AG10803 (cell line): ENCODE results near the gene ARMH3.

ENCODE experiments used
- DNase-seq: peaks from one replicate; pipeline ENCODE4 v3.0.0; 2010; ENCODE audit warnings: low read depth
- H3K4me3 ChIP-seq: 2 replicates; pipeline ENCODE4 v1.5.1; 2011; ENCODE audit warnings: mild to moderate bottlenecking, low read length, control low read depth
- CTCF ChIP-seq: conservative IDR thresholded peaks from 2 replicates; pipeline ENCODE4 v1.5.1; 2011; ENCODE audit warnings: mild to moderate bottlenecking, low read length, control low read depth, inconsistent platforms

Gene ARMH3

GRCh38 chr10:101888251-101888949 is 167.6 kb downstream of the ARMH3 start:
- H3K4me3 ChIP-seq, result no peak overlapping the region
- DNase-seq, result no peak
- TF ChIP-seq CTCF, result no peak

GRCh38 chr10:101887775-101888174 is 168.2 kb downstream of the ARMH3 start:
- no peak for DNase-seq
- no peak for TF ChIP-seq CTCF
- no peak overlapping the region for H3K4me3 ChIP-seq

GRCh38 chr10:101886521-101887312 is 169.3 kb downstream of the ARMH3 start:
- DNase-seq, result no peak
- no peak for TF ChIP-seq CTCF
- no peak overlapping the region for H3K4me3 ChIP-seq

GRCh38 chr10:101881036-101881774 is 174.8 kb downstream of the ARMH3 start:
- no peak overlapping the region for H3K4me3 ChIP-seq
- TF ChIP-seq CTCF, result no peak
- no peak for DNase-seq

GRCh38 chr10:101880232-101880573 is 175.8 kb downstream of the ARMH3 start:
- no peak for TF ChIP-seq CTCF
- DNase-seq, result no peak
- H3K4me3 ChIP-seq, result no peak overlapping the region

- TF ChIP-seq CTCF, result no peak
- DNase-seq, result peak; percentile 6
- H3K4me3 ChIP-seq, result no peak overlapping the region
Measured at GRCh38 chr10:101879456-101880231, 176.3 kb downstream of the ARMH3 start.
